ENCODE measurements around the gene BSPRY. TPM values are rescaled to one million over a fixed set of nuclear protein-coding genes. Genes with fewer than 3 reads are reported as not detected.

The BSPRY gene
- total RNA-seq, 4 donors from 2014 or later: 9.0 to 36.8 (median 26.8) TPM

- Histone ChIP-seq H3K9me3 (no peaks in the 10 kb centered on the region), H3K4me1 (peaks cover 6 to 31% (median 13%) of the 10 kb centered on the region in 4 donors), H3K36me3 (peaks cover 0 to 11% (median 0%) of the 10 kb centered on the region in 4 donors), H3K27me3 (no peaks in the 10 kb centered on the region), H3K27ac (peak overlapping the region; percentile 94 to 98 (median 96)), H3K4me3 (peak overlapping the region; percentile 49 to 95 (median 75))
- intact Hi-C loops (cut with DNase I; ENCODE audit: low total_unique reads): loop anchor here (10.0 kb wide), 1 partner anchor 65 kb away; the partner anchor contains the start of genes BSPRY and WDR31
- WGBS, 2 donors (ENCODE audit: low coverage in 1 of 2): 28 to 29% methylated on average over 1 to 10 of the region's 10 CpGs
- DNase-seq: no peak
- in situ Hi-C loops (cut with MboI; ENCODE audit: low pct_ligation_motif_present in 1 of 4, low pct_unique_long_range_greater_than_20kb in 1 of 4, low sequenced_read_pairs in 3 of 4): loop anchor here in 3 of 4 donors (10.0 kb wide), 3 partner anchors 95 to 135 kb away; partner anchors contain the start of genes CDC26 (in 3 of the 3), PRPF4 (in 3 of the 3) and RNF183 (in 1 of the 3)
- TF ChIP-seq CTCF (IDR thresholded peaks at IDR 0.05) (no peak), POLR2A (IDR thresholded peaks at IDR 0.05) (no peak), POLR2AphosphoS5 (IDR thresholded peaks at IDR 0.05) (no peak), EP300 (IDR thresholded peaks at IDR 0.05; ENCODE audit: low read depth) (no peak)
Observed at GRCh38 chr9:113409481-113409880, 60.1 kb downstream of the BSPRY start.

GRCh38 chr9:113409883-113410206 is 60.5 kb downstream of the BSPRY start:
- in situ Hi-C loops (cut with MboI; ENCODE audit: low pct_ligation_motif_present in 1 of 4, low pct_unique_long_range_greater_than_20kb in 1 of 4, low sequenced_read_pairs in 3 of 4): loop anchor here in 3 of 4 donors (10.0 kb wide), 3 partner anchors 95 to 135 kb away; partner anchors contain the start of genes CDC26 (in 3 of the 3), PRPF4 (in 3 of the 3) and RNF183 (in 1 of the 3)
- Histone ChIP-seq H3K4me3 (peak overlapping the region; percentile 49 to 95 (median 75)), H3K27ac (peak overlapping the region; percentile 94 to 98 (median 96)), H3K36me3 (peaks cover 0 to 11% (median 0%) of the 10 kb centered on the region in 4 donors), H3K27me3 (no peaks in the 10 kb centered on the region), H3K9me3 (no peaks in the 10 kb centered on the region), H3K4me1 (peaks cover 6 to 31% (median 13%) of the 10 kb centered on the region in 4 donors)
- WGBS, 2 donors (ENCODE audit: low coverage in 1 of 2): 0% methylated on average over 20 of the region's 20 CpGs; no CpG with 5 or more reads in 1 of the 2 donors
- no peak for DNase-seq
- TF ChIP-seq POLR2AphosphoS5 (IDR thresholded peaks at IDR 0.05): no peak
- no peak for TF ChIP-seq EP300 (IDR thresholded peaks at IDR 0.05; ENCODE audit: low read depth)
- TF ChIP-seq POLR2A (IDR thresholded peaks at IDR 0.05): no peak
- no peak for TF ChIP-seq CTCF (IDR thresholded peaks at IDR 0.05)
- intact Hi-C loops (cut with DNase I; ENCODE audit: low total_unique reads): loop anchor here (10.0 kb wide), 1 partner anchor 65 kb away; the partner anchor contains the start of genes BSPRY and WDR31

GRCh38 chr9:113410207-113410864 is 61.0 kb downstream of the BSPRY start, which contains the start of the genes C9orf43 and POLE3:
C9orf43 (plus strand) TSS chr9:113410747; CDS start chr9:113413494, 2,747 bp downstream.
POLE3 (minus strand) TSS chr9:113410675; CDS start chr9:113410293, 382 bp downstream.
- WGBS, 2 donors (ENCODE audit: low coverage in 1 of 2): 0 to 1% methylated on average over 17 to 60 of the region's 61 CpGs

More at GRCh38 chr9:113410207-113410864, 61.0 kb downstream of the BSPRY start, which contains the start of the genes C9orf43 and POLE3:
- in situ Hi-C loops (cut with MboI; ENCODE audit: low pct_ligation_motif_present in 1 of 4, low pct_unique_long_range_greater_than_20kb in 1 of 4, low sequenced_read_pairs in 3 of 4) (no loop called here), intact Hi-C loops (cut with DNase I; ENCODE audit: low total_unique reads) (no loop called here)
- H3K4me3 ChIP-seq: peak within 1 kb of the TSS; percentile 49 to 95 (median 75)
- H3K27me3 ChIP-seq: no peaks in the 10 kb centered on the region
- peak; percentile 95 for DNase-seq
- peaks cover 0 to 11% (median 0%) of the 10 kb centered on the region in 4 donors for H3K36me3 ChIP-seq
- no peak for TF ChIP-seq EP300 (IDR thresholded peaks at IDR 0.05; ENCODE audit: low read depth)
- TF ChIP-seq POLR2AphosphoS5 (IDR thresholded peaks at IDR 0.05): peak; percentile 81 to 82 (median 82)
- TF ChIP-seq CTCF (IDR thresholded peaks at IDR 0.05): peak in 1 of 5 experiments; percentile 8
- TF ChIP-seq POLR2A (IDR thresholded peaks at IDR 0.05): peak; percentile 60
- H3K27ac ChIP-seq: peak within 1 kb of the TSS; percentile 94 to 98 (median 96)
- peaks cover 6 to 31% (median 13%) of the 10 kb centered on the region in 4 donors for H3K4me1 ChIP-seq
- no peaks in the 10 kb centered on the region for H3K9me3 ChIP-seq

Data from transverse colon (tissue), 4 donors.